ENCODE measurements around the gene RNF207.
A peak's percentile ranks its signal among the peaks of the same experiment; 100 is the strongest.

Gene RNF207

DNA sequence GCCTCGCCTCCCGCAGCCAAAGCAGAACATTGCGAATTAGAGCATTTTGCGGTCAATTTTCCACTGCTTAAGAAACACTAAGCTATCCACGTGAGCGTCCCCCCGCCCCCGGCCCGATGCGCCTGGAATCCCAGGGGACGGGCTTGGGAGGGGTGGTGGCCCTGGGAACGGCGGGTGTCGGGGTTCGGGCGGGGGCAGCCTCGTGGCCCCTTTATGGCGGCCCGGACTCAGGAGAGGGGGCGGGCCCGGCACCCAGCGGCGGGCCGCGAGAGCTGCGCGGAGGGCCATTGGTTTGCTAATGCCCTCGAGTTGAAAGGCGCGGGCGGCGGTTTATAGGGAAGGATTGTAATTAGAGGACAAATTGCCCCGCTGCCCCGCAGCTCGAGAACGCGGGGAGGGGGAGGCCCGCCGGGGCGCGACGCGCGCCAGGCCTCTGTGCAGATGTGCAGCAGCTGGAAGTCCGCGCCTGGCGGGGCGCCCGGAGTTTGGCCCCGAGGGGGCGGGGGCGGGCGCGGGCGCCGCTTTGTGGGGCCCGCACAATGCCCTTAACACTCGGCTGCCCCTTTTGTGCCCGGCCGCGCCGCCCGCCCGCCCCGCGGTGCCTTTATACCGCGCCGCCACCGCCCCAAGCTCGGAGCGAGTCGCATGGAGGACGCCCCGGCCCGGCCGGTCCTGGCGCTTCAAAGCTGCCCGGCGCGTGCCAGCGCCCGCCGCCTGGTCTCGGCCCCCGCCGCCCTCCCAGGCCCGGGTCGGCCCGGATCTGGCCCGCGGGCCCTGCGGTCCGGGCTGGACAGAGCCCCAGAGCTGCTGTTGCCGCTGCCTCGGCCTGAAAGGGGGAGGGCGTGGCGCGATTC is 36.2 kb downstream of the RNF207 start:
- TF ChIP-seq Cebpa-rat (IDR thresholded peaks at IDR 0.05): no peak
- no peaks in the 10 kb centered on the region for H3K9me3 ChIP-seq
- H3K4me3 ChIP-seq: peak overlapping the region; percentile 60
- peaks cover 70% of the 10 kb centered on the region for H3K27me3 ChIP-seq
- peak overlapping the region; percentile 94 for H3K4me2 ChIP-seq
- peaks cover 29% of the 10 kb centered on the region for H4K20me1 ChIP-seq
- peak overlapping the region; percentile 18; the same call in 1 of the 2 replicates for H3K9ac ChIP-seq
- no peak overlapping the region for H3K27ac ChIP-seq
- H3K36me3 ChIP-seq: no peaks in the 10 kb centered on the region
- peaks cover 91% of the 10 kb centered on the region for H3K4me1 ChIP-seq

DNA sequence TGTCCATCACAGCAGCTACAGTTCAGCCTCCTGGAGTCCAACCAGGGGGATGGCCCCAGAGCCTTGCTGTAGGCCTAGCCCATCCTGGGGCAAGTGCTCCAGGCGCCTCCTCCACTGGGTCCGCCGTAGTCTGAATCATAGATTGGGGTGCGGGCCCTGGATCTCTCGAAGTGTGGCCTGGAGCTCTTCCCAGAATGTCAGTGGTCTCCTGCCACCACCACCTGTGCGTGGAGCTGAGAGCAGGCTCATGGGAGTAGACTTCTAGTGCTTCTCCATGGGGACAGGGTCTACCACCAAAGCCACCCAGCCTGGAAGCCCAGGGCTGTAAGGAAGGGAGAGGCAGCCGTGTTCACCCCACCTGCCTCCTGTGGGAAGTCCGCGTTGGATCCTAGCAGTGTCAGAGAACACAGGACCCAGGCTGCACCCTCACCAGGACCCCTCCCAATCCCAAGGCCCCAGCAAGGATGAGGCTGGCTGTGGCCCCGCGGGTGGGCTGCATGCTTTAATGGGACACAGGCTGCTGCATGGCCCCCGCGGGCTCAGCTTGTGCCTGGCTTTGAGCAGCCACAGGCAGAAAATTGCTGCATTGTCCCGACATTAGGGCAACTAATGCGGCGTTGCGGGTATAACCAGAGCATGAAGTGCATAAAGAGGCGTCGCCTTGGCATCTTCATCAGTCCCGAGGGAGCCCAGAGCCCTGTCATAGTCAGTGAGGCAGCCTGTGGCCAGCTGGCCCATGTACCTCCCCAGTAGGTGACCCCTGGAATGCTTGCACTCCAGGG is 37.3 kb downstream of the RNF207 start:
- no peak for TF ChIP-seq Cebpa-rat (IDR thresholded peaks at IDR 0.05)
- Histone ChIP-seq H3K27ac (no peak overlapping the region), H3K4me3 (peak overlapping the region; percentile 36; the same call in 1 of the 2 replicates), H3K36me3 (no peaks in the 10 kb centered on the region), H3K9ac (no peak overlapping the region), H3K9me3 (no peaks in the 10 kb centered on the region), H3K27me3 (peaks cover 77% of the 10 kb centered on the region), H3K4me1 (peaks cover 93% of the 10 kb centered on the region), H3K4me2 (peak overlapping the region; percentile 94), H4K20me1 (peaks cover 40% of the 10 kb centered on the region)

DNA sequence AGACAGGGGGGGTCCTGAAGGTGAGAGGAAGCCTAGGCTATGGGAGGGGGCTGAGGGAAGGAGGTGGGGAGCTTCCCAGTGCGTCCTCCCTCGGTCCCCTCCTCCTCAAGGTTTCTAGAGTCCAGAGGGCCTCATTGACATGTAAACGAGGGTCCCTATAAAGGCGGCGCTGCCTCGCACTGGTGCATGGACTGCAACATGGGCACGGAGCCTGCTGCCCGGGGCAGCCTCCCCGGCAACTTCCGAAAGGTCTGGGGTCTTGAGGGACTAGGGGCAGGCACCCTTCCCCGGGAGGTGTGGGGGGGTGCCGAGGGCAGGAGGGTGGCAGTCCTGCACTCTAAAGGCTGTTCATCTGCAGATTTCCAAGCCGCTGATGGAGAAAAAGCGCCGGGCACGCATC is 38.1 kb downstream of the RNF207 start, which contains the start of gene HES3:
TSS of gene HES3 (plus strand) at position 187 of the 400 bp plus-strand sequence. CDS start at position 374, 187 bp downstream.
- no peak within 1 kb of the TSS for H3K9ac ChIP-seq

DNA sequence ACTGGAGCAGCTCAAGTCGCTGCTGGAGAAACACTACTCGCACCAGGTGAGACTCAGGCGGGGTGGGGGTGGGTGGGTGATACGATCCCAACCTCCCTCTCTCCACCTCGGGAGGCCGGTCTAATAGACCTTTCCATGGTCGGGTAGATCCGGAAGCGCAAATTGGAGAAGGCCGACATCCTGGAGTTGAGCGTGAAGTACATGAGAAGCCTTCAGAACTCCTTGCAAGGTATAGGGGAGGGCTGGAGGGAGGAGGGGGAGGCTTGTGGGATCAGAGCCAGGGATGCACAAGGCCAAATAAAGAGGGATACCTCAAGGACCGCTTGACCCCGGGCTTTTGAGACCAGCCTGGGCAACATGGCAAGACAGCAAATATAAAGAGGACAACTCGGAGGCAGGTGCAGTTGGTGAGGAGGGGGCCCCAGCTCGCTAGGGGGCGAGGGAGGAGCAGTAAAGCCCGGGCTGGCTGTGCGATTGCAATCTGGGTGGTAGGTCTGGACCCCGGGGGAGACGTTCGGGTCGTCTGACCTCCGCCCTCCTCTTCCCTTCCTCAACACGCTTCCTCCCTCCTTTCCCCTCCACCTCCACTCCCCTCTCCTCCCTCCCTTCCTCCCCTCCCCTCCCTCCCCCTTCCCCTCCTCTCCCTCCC is 38.6 kb downstream of the RNF207 start:
- Histone ChIP-seq H3K27me3 (peaks cover 89% of the 10 kb centered on the region), H3K9ac (no peak overlapping the region), H3K9me3 (no peaks in the 10 kb centered on the region)

More for the DNA sequence above, 38.1 kb downstream of the RNF207 start, which contains the start of gene HES3:
- TF ChIP-seq Cebpa-rat (IDR thresholded peaks at IDR 0.05): no peak
- H3K27ac ChIP-seq: no peak within 1 kb of the TSS
- H3K27me3 ChIP-seq: peaks cover 84% of the 10 kb centered on the region
- peak within 1 kb of the TSS; percentile 94 for H3K4me2 ChIP-seq
- H3K9me3 ChIP-seq: no peaks in the 10 kb centered on the region
- no peaks in the 10 kb centered on the region for H3K36me3 ChIP-seq
- H4K20me1 ChIP-seq: peaks cover 47% of the 10 kb centered on the region
- peaks cover 93% of the 10 kb centered on the region for H3K4me1 ChIP-seq
- H3K4me3 ChIP-seq: peak within 1 kb of the TSS; percentile 36; the same call in 1 of the 2 replicates

DNA sequence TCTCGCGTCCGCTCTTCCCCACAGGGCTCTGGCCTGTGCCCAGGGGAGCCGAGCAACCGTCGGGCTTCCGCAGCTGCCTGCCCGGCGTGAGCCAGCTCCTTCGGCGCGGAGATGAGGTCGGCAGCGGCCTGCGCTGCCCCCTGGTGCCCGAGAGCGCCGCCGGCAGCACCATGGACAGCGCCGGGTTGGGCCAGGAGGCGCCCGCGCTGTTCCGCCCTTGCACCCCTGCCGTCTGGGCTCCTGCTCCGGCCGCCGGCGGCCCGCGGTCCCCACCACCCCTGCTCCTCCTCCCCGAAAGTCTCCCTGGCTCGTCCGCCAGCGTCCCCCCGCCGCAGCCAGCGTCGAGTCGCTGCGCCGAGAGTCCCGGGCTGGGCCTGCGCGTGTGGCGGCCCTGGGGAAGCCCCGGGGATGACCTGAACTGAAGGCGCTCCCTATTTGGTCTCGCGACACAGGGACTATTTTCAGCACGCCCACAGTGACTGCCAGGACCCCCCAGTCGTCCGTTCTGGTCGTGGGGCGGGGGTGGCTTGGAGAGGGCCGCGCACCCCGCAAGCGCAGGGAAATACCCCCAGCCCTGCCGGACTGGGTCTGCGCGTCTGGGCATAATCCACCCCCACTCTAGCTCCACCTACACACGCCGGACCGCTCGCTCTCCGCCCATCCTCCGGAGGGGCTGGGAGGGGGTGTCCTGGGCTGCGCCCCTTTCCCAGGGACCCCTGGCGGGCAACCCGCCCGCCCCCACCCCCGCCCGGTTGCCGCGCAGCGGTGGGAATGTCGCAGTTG is 39.4 kb downstream of the RNF207 start:
- Histone ChIP-seq H3K4me3 (peak overlapping the region; percentile 47; the same call in 1 of the 2 replicates), H3K4me1 (peaks cover 93% of the 10 kb centered on the region), H3K4me2 (peak overlapping the region; percentile 84), H3K9me3 (no peaks in the 10 kb centered on the region), H3K27ac (no peak overlapping the region), H3K9ac (no peak overlapping the region), H4K20me1 (peaks cover 60% of the 10 kb centered on the region), H3K36me3 (no peaks in the 10 kb centered on the region), H3K27me3 (peaks cover 91% of the 10 kb centered on the region)
- no peak for TF ChIP-seq Cebpa-rat (IDR thresholded peaks at IDR 0.05)

More for the DNA sequence above, 38.6 kb downstream of the RNF207 start:
- H3K36me3 ChIP-seq: no peaks in the 10 kb centered on the region
- peaks cover 53% of the 10 kb centered on the region for H4K20me1 ChIP-seq
- H3K4me3 ChIP-seq: no peak overlapping the region
- H3K4me2 ChIP-seq: peak overlapping the region; percentile 94
- H3K27ac ChIP-seq: no peak overlapping the region
- H3K4me1 ChIP-seq: peaks cover 93% of the 10 kb centered on the region
- TF ChIP-seq Cebpa-rat (IDR thresholded peaks at IDR 0.05): no peak

DNA sequence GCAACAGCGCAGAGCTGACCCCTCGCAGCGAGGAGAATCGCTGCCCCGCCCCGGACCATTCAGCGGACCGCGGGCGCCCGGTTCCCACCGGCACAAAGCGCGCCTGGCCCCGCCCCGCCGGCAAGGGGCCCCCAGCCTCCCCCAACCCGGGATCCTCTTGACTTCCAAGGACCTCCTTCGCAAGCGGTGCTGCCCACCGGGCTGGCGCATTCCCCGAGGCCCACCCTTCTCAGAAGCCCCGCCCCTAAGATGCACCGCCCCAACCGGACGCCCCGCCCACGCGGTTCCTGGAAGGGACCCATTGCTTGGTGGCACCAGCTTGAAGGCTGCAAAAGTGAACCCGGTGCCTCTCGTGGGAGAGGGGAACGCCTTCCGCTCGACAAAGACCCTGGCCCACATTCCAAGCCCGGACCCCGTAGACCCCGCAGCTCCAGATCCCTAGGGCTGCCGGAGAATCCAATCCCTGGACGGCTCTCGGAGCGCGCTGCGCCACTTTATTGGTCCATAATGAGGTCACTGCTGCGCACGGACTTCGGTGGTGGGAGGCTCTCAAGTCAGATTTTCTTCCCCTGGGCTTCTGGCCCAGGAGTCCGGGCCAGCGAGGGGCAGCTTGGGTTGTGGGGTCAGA is 40.1 kb downstream of the RNF207 start:
- H3K4me2 ChIP-seq: peak overlapping the region; percentile 84
- no peak overlapping the region for H3K4me3 ChIP-seq
- H3K9ac ChIP-seq: no peak overlapping the region
- no peaks in the 10 kb centered on the region for H3K36me3 ChIP-seq
- peaks cover 91% of the 10 kb centered on the region for H3K27me3 ChIP-seq
- H3K9me3 ChIP-seq: no peaks in the 10 kb centered on the region
- H3K27ac ChIP-seq: no peak overlapping the region
- H3K4me1 ChIP-seq: peaks cover 87% of the 10 kb centered on the region
- TF ChIP-seq Cebpa-rat (IDR thresholded peaks at IDR 0.05): no peak
- peaks cover 66% of the 10 kb centered on the region for H4K20me1 ChIP-seq

DNA sequence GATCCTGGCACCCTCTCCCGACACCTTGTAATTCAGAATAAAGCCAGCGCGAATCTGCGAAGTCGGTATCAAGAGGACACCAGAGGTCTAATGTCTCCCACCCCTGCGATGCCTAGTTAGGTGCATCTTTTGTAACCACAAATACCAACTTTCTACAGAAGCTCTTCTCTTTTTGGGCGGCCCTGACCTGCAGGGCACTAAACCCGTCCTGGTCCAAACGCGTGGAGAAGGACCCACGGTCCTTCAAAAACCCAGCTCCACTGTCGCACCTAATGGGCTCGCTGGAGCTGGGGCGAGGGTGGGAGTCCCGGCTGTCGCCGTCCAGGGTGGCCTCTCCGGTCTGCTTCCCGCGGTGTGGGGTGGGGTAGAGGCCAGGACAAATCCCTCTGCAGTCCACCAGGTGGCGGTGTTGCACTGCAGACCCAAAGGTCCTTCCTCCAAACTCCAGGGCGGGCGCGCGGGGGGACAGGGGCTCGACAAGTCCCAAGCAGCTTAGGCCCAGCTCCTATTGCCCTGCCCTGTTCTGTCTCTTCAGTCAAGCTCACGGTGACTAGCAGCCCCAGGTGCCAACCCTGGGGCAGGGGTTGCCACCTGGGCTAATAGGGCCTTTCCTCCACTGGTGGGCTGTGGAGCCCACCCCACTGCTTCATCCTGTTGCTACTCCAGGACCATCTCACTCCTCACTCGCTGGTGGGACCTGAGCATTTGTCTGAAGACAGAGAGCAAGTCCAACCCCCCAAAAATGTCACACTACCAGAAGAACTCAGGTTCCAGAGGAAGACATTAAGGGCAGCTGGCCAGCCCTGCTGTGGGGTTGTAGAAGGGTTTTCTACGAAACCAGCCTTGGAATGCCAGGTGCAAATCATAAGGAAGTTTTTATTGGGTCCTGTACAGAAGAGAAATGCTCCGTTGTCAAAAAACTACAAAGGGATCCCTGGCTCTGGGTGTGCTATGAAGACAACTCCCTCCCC is 40.9 kb downstream of the RNF207 start:
- peaks cover 74% of the 10 kb centered on the region for H4K20me1 ChIP-seq
- no peaks in the 10 kb centered on the region for H3K36me3 ChIP-seq
- peak overlapping the region; percentile 84 for H3K4me2 ChIP-seq
- no peak overlapping the region for H3K4me3 ChIP-seq
- no peak overlapping the region for H3K9ac ChIP-seq
- peaks cover 91% of the 10 kb centered on the region for H3K27me3 ChIP-seq
- H3K9me3 ChIP-seq: no peaks in the 10 kb centered on the region
- H3K27ac ChIP-seq: no peak overlapping the region
- peaks cover 79% of the 10 kb centered on the region for H3K4me1 ChIP-seq
- no peak for TF ChIP-seq Cebpa-rat (IDR thresholded peaks at IDR 0.05)

DNA sequence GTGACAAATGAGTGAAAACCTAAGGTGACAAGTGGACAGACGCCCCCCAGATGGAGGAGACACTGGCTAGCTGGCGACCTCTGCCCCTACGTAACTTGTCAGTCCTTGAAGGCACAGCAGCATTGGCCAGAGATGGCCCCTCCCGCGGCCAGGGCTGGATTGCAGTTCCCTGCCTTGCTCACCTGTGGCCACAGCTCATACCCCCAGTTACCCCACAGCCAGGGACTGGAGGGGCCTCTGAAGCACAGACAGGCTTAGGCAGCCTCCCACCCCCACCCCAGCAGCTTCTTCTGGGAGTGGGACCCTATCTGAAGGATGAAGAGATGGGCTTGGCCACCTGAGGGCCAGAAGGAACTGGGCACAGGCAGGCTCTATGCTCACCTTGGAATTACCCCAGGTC is 41.7 kb downstream of the RNF207 start:
- H3K27me3 ChIP-seq: peaks cover 88% of the 10 kb centered on the region
- H4K20me1 ChIP-seq: peaks cover 82% of the 10 kb centered on the region
- no peak for TF ChIP-seq Cebpa-rat (IDR thresholded peaks at IDR 0.05)

More for the DNA sequence above, 41.7 kb downstream of the RNF207 start:
- no peak overlapping the region for H3K4me3 ChIP-seq
- H3K9me3 ChIP-seq: no peaks in the 10 kb centered on the region
- no peak overlapping the region for H3K27ac ChIP-seq
- H3K4me1 ChIP-seq: peaks cover 71% of the 10 kb centered on the region
- no peak overlapping the region for H3K9ac ChIP-seq
- H3K4me2 ChIP-seq: peak overlapping the region; percentile 84; the same call in 1 of the 2 replicates
- no peaks in the 10 kb centered on the region for H3K36me3 ChIP-seq

Data from BLaER1 (cell line).